GM18907 (cell line): ENCODE results near the gene NDST1.

Experiments used
- ATAC-seq: cut with Tn5 transposase; IDR thresholded peaks from one replicate; pipeline ENCODE4 v1.9.1; 2021; ENCODE audit warnings: mild to moderate bottlenecking, moderate library complexity; ENCODE audit not compliant: unreplicated experiment

The NDST1 gene

DNA sequence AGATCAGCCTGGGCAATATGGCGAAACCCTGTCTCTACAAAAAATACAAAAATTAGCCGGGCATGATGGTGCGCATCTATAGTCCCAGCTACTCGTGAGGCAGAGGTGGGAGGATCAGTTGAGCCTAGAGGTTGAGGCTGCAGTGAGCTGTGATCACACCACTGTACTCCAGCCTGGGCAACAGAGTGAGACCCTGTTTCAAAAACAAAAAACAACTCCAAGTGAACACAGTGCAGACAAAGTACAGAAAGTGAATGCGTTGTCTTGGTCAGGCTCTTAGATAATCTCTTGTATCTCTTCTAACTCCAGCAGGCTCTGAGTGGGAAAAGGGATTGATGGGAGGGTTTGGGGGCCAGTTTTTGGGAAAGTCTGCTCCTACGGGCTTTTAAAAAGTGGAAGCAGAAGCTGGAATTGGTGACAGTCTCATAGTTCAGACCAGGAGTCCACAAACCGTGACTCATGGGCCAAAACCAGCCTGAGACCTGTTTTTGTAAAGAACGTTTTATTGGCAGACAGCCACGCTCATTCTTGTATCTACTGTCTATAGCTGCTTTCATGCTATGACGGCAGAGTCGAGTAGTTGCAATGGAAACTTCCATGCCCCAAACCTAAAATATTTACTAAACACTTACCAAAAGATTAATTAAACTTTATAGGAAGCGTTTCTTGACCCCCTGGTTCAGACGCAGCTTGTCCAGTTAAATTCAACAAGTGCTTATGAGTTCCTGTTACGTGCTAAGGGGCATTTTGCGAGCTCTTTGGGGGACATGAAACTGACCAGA, 32.9 kb downstream of the NDST1 start:
- ATAC-seq, result no peak

DNA sequence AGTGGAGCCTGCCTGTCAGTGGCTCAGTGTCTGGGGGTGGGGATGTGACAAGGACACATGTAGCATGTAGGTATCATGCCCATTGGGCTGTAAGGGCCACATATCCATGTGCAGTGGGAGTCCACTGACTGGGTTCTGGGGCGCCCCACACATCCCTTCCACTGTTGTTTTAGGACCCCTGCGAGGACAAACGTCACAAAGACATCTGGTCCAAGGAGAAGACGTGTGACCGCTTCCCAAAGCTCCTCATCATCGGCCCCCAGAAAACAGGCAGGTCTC, 33.4 kb downstream of the NDST1 start:
- no peak for ATAC-seq

DNA sequence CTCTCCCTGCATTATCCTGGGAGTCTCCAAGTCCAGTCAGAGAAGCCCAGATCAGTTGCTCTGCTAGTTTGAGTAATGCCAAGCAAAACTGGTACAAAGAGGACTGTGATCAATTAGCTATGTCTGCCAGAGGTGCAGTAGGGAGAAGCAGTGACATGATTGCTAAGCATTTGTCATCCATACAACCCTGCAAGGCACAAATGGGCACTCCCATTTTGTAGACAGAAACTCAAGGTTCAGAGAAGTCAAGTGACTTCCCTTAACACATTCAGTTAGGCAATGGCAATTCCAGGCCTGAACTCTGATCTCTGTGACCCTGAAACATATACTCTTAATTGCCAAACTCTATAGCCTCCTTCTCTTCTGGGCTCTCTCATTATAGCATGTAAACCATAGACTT, 34.0 kb downstream of the NDST1 start:
- ATAC-seq, result no peak

DNA sequence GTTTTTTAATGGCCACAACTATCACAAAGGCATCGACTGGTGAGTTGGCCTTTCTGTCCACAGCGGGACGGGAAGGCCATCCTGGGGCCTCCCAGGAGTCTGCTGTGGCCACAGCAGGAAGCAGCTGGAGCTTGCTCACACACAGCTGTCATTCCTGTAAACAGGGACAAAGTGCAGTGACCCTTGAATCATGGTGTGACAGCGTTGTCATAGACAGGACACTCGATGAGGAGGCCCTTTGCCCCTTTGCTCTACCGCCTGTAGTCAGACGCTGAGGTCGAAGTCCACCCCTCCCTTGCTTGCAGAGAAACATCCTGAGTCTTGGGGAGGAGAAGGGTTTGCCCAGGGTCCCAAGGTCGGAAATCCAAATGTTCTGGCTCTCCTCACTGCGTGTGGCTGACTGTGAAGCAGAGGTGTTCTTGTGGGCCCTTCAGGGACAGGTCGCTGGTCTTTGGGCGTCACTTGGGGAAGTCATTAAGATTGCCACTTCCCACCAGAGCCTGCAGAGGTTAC, 35.1 kb downstream of the NDST1 start:
- no peak for ATAC-seq

DNA sequence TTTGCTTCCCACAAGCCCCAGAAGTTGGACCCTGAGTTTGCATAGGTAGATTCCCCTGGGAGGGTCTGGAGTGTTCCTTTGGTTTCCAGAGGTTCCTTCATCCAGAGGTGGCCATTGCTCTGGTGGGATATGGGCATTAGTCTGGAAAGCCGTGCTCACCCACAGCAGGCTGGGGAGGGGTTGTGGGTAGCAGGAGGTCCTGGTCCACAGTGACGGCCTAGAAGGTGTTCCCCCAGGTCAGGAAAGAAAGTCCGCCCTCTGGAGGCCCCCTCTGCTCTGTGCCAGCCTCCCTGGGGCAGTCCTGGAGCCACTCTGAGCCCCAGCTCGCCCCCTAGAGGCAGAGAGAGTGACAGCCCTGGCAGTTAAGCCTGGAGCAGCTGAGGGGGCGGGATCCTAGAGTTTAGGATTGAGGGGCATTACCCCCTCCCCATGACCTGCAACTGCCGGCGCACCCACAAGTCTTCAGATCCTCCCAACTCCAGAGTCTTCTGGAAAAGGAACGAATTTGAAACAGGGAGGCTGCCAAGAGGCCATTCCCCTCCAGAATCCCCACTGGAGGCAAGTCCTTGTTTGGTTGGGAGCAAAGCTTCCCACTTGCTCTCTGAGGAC, 36.8 kb downstream of the NDST1 start:
- peak; percentile 89 for ATAC-seq

DNA sequence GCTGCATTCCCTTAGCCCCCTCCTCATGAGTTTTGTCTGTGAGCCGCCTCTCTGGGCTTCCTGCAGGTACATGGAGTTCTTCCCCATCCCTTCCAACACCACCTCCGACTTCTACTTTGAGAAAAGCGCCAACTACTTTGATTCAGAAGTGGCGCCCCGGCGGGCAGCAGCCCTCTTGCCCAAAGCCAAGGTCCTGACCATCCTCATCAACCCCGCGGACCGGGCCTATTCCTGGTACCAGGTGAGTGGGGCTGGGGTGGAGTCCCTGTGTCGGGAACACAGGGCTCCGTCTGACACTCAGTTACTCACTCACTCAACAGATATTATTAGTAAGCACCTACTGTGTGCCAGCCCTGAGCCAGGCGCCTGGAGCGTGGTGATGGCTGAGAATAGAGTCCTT, 37.3 kb downstream of the NDST1 start:
- no peak for ATAC-seq

DNA sequence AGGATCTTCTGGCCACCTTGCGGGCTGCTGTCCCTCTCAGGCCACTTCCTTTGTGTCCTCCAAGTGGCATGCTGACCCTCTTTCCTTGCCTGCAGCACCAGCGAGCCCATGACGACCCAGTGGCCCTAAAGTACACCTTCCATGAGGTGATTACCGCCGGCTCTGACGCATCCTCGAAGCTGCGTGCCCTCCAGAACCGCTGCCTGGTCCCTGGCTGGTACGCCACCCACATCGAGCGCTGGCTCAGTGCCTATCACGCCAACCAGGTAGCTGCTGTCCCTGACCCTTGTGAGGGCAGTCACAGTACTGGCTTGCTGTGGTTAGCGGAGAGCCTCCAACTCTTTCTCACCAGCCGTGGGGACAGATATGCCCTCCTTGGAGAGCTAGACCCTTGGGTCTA, 40.2 kb downstream of the NDST1 start:
- no peak for ATAC-seq

DNA sequence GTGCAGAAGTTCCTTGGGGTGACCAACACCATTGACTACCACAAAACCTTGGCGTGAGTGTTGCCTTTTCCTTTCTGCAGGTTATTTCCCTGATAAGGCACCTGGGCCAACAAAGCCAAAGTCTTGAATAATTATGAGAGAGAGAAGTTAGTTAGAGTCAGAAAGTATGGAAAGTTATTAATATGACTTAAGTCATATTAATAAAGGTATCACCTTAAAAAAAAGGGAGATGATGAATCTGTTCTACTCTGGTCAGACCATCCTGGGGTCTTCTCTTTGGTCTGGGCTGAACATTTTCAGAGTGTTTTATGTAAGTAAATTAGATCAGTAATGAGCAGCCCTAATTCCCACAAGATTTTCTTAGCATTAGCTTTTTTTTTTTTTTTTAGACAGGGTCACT, 41.8 kb downstream of the NDST1 start:
- ATAC-seq, result no peak

DNA sequence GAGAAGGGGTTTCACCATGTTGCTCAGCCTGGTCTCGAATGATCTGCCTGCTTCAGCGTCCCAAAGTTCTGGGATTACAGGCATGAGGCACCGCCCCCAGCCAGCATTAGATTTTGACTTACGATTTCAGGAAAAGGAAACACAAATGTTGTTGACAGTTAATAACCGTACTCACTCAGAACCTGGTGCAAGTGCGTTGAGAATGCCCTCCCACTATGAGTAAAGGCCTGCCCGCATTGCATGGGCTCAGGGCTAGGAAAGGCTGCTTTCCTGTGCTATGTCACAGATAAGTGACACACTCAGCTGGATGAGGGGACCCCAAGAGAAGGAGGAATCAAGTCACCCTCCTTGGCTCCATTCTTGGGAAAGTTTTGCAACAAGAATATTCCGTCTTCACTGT, 42.4 kb downstream of the NDST1 start:
- ATAC-seq, result no peak

DNA sequence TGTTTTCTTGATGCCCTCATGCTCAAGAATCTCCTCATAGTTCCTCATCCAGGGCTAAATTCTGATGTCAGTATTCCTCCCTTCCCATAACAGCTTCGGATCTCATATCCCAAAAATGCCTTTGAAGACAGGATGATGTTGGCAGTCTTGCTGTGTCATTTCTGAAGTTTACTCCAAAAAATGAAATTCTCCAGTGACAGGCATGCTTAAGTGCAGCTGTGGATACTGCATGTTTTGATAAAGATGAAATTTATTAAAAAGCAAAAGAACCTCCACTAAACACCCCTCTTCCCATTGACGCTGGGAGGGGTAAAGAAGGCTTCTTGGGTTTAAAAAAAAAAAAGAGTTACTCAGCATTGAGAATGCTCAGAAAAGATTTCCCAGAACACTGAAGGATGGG, 43.1 kb downstream of the NDST1 start:
- ATAC-seq, result no peak

DNA sequence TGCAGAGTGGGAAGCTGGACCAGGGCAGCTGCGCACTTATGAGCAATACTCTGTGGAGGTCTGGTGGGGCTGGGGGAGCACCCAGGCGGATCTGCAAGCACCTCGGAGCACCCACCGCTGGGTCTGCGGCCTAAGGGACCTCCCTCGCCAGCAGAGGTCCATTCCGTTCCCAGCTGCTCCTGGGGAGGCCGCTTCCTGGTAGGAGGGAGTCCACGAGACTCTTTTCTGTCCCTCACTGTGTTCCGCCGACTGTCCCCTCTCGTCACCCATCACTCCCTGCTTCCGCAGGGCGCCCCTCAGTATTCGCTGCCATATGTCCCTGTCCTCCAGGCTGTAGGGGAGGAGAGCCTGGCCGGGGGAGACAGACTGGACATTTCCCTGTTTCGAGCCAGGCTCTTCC, 45.5 kb downstream of the NDST1 start:
- no peak for ATAC-seq

DNA sequence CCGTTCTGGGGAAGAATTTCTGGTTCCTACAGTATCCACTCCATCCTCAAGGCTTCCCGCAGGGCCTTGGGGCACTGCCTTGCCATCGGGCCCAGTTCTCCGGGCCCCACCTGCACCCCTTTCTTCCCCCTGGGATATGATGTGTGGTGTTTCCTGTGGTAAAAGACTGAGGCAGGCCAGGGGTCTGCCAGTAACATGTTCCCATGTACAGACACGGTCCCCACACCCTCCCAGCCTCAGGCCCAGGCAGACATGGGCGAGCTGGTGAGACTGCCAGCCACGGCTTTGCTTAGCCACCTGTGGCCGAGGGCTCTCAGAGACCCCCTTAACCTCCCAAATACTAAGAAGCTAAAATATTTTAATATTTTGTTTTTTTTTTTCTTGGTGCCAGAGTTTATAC, 46.0 kb downstream of the NDST1 start:
- ATAC-seq, result no peak

DNA sequence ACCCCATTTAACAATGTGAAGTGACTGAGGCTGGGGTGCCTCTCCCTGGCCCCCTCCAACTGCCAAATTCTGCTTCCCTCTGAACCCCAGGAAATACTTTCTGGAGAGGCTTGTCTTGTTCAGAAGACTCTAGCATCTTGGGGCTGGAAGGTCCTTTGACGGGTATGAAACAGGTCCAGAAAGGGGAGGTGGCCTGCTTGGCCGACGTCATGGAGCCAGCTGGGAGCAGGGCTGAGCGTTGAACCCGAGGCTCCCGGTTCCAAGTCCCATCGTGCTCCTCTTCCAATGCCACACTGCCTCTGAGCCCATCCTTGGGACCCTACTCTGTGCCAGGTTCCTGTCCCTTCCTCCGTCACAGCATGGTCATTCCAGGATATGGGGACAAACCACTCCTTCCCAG, 46.9 kb downstream of the NDST1 start:
- ATAC-seq, result no peak

DNA sequence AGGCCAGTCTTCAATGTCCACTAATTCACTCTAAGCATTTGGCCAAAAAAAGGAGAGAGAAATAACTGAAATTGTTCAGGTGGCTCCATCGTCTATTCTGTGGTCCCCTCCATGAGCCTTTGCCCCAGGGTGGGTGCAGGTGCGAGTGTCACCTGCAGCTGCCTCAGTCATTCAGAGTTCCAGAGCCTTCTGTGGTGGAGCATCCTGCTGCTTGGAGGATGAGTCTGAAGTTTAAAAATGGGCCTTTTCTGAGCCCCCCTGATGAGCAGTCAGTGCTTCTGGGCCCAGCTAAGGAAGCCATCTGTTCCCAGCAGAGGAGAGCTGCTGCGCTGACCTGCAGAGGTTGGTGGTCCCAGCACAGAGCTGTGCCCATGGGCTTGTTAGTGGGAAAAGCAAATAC, 48.2 kb downstream of the NDST1 start:
- no peak for ATAC-seq

DNA sequence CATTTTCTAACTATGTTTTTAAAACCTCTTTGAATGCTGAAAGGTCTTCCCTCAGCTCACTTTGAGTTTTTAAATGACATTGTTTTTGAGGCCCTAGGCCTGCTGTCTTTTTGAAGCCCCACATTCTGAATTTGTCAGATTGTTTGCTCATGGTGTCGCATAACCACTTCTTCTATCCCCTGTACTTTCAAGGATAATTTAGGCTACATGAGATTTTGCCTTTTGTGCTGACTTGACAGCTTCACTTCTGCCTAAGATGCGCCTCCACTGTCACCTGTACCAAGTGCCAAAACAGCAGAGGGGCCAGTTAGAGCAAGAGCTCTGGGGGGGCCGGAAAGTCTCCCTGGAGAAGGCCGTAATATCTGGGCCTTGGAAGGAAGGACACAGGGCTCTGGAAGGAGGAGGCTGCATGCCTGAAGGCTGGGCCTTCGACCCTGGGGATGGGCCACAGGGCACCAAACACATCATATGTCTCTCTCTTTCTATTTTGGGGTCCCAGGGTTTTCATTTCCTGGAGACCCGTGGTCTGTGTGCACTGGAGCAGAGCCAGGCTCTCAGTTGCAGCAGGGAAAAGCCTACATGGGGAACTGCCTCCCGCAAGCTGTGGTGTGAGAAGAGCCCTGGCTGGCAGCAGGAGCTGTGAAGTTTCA, 49.1 kb downstream of the NDST1 start:
- no peak for ATAC-seq

DNA sequence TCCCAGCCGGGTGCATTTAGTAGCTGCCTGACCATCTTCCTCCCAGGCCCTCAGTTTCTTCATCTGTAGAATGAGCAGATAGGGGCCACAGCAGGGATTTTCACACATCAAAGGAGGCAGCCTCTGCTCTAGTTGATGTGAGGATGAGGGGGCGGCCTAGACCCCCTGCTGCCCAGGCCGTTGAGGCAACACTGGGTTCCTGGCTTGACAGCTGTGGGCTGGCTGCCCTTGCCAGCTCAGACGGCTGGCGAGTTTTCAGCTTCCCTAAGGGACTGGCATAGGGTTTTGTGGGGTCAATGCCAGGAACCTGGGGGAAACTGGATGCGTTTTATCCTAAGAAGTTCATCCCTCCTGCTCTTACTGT, 49.6 kb downstream of the NDST1 start:
- no peak for ATAC-seq

DNA sequence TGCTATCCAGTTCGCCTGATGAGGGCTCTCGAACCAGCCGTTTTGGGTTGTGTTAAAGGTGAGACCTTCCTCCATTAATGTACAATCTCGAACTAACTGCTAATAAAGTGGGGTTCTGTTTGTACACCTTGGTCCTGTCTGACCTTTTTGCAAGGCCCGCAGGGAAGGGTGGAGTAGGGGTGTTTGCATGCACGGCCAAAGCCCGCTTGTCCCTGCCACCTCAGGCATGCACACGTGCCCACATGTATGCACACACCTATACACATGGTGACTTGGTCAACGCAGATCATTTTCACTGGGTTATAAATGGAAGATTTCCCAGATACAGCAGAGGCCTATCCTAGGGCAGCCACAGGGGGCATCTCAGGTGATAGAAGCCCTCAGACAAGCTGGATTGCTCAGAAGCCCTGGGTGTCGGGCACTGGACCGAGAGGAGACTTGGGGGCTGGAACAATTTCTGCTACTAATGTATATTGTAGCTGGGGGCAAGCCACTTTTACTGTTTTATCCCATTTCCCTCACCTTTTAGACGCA, 50.2 kb downstream of the NDST1 start:
- ATAC-seq, result no peak

DNA sequence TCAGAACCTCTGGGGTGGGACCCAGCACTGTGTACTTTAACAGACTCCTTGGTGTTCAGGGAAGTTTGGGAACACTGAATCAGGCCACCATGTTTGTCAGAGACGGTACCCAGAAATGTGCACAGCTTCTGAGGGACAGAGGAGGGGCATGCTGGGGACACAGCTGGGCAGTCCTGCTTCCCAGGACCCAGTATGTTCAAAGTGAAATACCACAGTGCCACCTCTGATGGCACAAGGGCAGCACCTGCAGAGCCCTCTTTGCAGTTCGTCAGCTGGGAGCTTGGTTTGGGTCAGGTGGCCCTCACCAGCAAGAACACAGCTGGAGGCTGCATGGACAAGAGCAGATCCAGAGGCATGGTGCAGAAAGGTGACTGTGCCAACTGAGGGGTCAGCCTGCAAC, 51.2 kb downstream of the NDST1 start:
- ATAC-seq, result no peak

DNA sequence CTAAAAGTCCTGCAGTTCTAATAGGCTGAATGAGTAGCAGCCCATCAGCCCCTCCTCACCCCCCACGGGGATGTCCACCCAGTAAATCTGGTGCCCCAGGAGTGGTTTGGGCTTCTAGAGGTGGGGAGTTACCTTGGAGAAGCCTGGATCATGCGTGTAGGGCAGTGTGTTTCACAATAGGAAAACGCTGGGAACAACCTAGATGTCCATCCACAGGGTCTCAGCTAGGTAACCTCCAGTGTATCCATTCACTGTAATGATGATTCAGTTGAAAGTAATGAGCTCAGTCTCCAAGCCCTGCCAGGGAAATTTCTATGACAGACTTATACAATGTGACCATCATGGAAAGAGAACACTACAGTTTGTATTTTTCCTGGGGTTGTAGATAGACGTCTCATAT, 51.8 kb downstream of the NDST1 start:
- ATAC-seq, result no peak

DNA sequence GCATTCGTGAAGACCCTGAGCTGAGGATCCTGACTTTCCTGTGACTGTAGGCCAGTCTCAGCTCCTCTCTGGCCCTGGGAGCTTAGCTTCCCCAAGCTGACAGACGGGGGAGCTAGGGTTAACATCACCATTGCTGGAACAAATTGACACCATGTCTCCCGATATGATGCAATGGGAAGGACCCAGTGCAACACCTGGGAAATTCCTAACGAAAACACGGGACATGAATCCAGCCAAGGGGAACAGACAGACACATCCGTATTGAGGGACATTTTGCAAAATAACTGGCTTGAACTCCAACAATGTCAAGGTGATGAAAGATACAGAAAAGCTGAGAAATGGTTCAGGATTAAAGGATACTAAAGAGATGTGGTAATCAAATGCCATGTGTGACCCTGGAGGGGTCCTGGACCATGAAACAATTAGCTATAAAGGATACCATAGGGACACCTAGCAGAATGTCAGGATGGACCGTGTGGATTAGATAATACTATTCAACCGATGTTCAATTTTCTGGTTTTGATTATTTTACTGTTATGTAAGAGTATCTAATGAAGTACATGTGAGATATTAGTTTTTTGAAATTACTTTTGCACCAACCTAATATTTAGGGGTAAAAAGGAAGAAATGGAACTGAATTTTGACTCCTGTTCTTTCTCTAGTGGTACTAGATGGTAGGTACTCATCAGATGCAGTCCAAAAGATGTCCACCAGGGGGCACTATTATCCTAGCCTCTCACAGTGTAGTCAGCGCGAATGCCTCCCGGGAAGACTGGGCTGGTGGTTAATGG, 52.7 kb downstream of the NDST1 start:
- ATAC-seq, result peak; percentile 78

DNA sequence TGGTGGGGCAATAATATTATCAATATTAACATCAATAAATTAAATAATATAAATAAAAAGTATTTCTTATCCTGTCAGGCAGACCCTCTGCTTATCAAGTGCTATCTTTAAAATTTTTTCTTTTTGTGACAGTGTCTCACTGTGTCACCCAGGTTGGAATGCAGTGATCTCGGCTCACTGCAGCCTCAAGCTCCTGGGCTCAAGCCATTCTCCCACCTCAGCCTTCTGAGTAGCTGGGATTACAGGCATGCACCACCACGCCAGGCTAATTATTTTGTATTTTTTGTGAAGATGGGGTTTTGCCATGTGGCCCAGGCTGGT, 53.2 kb downstream of the NDST1 start:
- ATAC-seq, result no peak
